Right kidney (tissue), 1 donor: ENCODE results near the gene SLC39A13.

Experiments
- DNase-seq: peaks from one replicate; pipeline ENCODE4 v3.0.0-alpha.2; 2016

Gene SLC39A13

GRCh38 chr11:47430524-47430923 lies 22.1 kb downstream of the SLC39A13 start:
- DNase-seq, result no peak

DNA sequence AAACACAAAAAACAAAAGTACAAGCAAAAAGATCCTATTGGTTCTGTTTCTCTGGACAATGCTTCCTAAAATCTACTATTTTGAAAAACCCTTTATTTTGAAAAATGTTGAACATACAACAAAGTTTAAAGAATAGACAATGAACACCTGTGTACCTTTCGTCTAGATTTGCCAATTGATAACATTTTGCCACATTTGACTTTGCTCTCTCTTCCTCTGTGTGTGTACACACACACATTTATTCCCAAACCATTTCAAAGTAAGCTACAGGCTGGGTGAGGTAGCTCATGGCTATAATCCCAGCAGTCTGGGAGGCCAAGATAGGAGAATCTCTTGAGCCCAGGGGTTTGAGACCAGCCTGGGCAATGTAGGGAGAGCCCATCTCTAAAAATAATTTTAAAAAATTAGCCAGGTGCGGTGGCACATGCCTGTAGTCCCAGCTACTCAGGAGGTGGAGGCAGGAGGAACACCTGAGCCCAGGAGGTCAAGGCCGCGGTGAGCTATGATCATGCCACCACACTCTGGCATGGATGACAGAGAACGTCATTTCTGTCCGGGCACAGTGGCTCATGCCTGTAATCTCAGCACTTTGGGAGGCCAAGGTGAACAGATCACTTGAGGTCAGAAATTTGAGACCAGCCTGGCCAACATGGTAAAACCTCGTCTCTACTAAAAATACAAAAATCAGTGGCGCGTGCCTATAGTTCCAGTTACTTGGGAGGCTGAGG lies 23.1 kb downstream of the SLC39A13 start:
- no peak for DNase-seq

- no peak for DNase-seq
These were observed 24.8 kb downstream of the SLC39A13 start for GRCh38 chr11:47433157-47433556.

- DNase-seq, result no peak
These were observed 25.8 kb downstream of the SLC39A13 start for GRCh38 chr11:47434011-47434786.

- no peak for DNase-seq
These were observed 27.3 kb downstream of the SLC39A13 start for GRCh38 chr11:47435687-47436086.

GRCh38 chr11:47436726-47437125 lies 28.3 kb downstream of the SLC39A13 start:
- no peak for DNase-seq

- no peak for DNase-seq
These were observed 28.9 kb downstream of the SLC39A13 start for GRCh38 chr11:47437218-47437745.

DNA sequence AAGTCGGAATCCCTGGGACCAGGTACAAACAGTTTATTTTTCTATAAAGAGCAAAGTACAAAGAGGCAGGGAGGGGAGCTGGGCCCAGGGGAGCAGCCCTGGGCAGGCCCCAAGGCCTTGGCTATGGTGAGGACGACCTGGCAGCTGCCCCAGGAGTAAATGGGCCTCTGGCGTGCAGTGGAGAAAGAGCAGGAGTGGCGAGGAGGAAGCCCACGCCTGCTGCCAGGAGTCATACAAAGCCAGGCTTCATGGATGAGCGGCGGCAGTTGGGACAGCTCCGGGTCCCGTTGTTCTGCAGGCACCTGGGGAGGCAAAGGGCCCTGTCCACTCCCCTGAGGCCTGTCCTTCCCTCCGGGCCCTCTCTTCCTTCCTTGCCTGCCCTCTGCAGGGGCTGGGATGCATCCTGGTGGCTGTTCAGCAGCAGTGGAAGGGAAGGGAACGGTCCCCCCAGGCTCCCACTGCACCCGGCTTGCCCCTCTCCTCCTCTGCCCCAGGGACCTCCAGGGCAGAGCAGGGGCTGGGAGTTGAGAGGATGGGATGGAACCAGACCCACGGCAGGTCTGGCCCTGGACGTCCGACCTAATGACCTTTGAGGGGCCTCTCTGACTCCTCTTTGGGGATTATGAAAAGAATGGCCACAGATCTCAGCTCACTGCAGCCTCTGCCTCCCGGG lies 29.5 kb downstream of the SLC39A13 start:
- no peak for DNase-seq

DNA sequence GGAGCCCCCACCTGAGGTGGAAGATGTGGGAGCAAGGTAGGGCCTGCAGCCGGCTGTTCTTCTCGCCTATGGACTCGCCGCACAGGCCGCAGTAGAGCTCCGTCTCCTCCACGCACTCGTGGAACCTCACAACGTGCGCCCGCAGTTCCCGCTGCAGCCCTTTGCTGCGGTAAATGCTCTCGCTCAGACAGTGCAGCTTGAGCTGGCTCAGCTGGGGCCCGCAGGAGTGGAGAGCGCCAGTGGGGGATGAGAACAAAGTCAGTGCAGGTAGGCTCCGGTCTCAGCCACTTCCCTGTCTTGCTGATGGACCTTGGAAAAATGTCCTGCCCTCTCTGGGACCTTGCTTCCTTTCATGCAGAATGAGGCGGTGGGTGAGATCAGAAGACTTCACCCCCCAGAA lies 30.3 kb downstream of the SLC39A13 start:
- no peak for DNase-seq

GRCh38 chr11:47440054-47440476 lies 31.7 kb downstream of the SLC39A13 start:
- DNase-seq, result no peak

DNA sequence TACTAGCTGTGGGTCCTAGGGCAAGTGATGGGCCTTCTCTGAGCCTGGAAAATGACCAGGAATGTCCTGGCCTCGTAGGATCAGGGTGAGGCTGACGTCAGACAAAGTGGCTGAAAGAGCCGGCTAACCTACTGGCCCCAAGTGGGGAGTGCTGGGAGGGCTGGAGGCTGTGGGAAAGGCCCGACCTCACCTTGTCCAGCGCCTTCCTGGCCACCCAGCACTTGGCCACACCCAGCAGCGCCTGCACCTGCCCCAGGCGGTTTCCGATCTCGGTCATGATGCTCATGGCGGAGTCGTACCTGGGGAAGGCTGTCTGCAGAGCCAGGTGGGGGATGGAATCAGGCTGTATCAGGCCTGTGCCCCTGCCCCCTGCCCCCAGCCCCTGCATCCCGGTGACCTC lies 33.0 kb downstream of the SLC39A13 start:
- no peak for DNase-seq

- no peak for DNase-seq
These were observed 34.1 kb downstream of the SLC39A13 start for GRCh38 chr11:47442514-47442913.

DNA sequence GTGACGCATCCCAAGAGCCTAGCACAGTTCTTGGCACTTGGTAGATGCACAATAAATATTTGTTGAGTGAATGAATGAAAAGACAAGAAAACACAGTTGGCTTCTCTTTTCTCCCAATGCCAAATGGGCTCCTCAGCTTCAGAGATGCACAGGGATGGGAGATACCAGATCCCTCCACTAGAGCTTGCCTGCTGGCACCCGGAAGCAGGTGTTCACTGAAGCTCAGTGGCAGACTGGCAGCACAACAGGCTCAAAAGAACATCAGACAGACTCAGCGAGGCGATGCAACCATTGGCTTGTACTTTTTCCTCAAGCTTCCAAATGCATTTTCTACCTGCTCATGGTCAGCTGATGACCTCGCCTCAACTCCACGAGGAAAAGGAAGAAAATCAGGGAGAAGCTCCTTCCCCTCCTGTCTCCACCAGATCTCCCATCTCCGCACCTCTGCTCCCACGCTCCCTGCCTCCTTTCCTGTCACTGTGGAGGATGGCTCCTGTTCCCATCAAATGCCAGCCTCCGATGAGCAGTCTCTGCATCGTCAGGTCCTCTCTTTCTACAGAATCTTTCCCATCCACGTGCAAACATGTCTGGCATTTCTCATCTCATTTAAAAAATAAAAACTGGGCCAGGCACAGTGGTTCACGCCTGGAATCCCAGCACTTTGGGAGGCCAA lies 34.8 kb downstream of the SLC39A13 start:
- no peak for DNase-seq

GRCh38 chr11:47443817-47444216 lies 35.4 kb downstream of the SLC39A13 start:
- no peak for DNase-seq

GRCh38 chr11:47445840-47446239 lies 37.5 kb downstream of the SLC39A13 start:
- no peak for DNase-seq

DNA sequence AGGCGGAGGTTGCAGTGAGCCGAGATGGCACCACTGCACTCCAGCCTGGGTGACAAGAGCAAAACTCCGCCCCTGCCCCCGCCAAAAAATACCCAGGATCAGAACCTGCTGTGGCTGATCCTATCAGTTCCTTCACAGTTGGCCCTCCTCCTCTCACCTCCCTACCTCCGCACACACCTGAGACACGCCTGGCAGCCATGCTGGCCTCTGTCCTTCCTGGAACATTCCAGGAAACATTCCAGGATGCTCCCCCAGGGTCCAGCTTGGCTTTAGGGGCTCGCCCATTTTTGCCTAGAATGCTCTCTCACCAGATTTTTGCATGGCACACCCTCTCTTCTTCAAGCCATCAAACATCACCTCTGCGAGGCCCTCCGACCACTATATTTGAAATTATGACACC lies 38.4 kb downstream of the SLC39A13 start:
- DNase-seq, result no peak

DNA sequence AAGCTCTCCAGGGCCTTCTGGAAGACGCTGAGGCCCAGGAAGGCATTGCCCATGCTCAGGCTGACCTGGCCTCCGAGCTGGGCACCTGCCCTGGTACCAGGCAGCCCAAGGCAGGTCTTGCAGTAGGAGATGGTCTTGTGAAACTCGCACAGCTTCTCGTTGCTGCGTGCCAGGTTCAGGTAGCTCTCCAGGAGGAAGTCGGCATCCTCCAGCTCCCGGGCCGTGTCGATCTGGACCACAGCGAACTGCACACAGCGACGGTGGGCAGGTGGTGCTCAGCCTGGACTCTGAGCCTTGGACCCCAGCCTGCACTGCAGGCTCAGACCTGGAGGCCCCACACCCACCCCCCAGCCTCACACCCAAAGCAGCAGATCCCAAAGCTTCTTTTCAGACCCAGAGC lies 39.5 kb downstream of the SLC39A13 start:
- no peak for DNase-seq

DNA sequence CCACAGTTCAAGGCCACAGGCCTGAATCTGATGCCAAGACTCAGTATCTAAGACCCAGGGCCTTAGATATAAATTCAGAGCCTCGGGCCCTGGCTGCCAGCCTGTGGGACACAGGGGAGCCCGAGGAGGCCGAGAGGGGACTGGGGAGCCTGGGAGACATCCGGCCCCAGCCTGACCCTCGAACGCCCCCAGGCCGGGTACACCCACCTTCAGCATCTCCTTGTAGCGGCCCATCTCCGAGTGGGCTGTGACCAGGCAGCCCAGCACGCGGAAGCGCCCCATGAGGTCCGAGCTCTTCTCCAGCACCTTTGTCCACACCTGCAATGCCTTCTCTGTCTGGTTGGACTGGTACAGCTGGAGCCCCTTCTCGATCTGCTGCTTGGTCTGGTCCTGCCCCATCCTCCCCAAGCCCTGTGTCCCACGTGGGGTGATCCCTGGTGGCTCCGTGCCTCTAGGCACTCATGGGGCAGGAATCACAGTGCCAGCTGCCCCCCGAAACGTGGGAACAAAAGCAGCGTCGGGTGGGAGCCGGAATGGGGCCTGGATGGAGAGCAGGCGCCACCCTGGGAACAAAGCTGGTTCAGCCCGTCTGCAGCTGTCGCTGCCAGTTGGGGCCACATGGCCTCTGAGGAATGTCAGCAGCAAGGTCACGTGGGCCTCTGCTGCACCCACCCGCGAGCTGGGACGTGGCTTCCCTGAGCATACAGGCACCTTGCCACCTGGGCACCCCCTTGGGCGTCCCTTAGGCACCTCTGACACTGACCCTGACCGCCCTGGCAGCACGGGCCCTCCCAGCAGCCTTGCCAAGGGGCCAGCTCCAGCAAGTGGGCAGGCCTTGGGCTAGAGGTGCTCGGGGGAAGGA lies 40.4 kb downstream of the SLC39A13 start, which contains the start of gene RAPSN:
Gene RAPSN (minus strand): TSS at position 571 of the 862 bp plus-strand sequence. CDS start 172 bp downstream, at position 399.
- no peak for DNase-seq

- DNase-seq, result no peak
These were observed 41.2 kb downstream of the SLC39A13 start for GRCh38 chr11:47449541-47449940.

- DNase-seq, result no peak
These were observed 43.0 kb downstream of the SLC39A13 start for GRCh38 chr11:47451436-47451835.

- DNase-seq, result no peak
These were observed 43.6 kb downstream of the SLC39A13 start for GRCh38 chr11:47451990-47452389.
